A673 (cell line): ENCODE results near the gene GALK1.

Experiments used
- EZH2 ChIP-seq: fragments of 200-600 bp; sonication (generic); IDR thresholded peaks from 2 replicates; pipeline ENCODE4 v1.6.1; 2017; ENCODE audit warnings: borderline replicate concordance, low read depth, mild to moderate bottlenecking, mixed read lengths, antibody characterized with exemption, low read length; ENCODE audit not compliant: poor library complexity, severe bottlenecking
- TF ChIP-seq, protein P1 (sequence below): fragments of 300-800, 200-600 bp; sonication (generic); conservative IDR thresholded peaks from 2 replicates; pipeline ENCODE4 v1.5.1; 2017; ENCODE audit warnings: low read depth, mild to moderate bottlenecking, antibody characterized with exemption, low read length, moderate library complexity, mixed read lengths

DNA sequence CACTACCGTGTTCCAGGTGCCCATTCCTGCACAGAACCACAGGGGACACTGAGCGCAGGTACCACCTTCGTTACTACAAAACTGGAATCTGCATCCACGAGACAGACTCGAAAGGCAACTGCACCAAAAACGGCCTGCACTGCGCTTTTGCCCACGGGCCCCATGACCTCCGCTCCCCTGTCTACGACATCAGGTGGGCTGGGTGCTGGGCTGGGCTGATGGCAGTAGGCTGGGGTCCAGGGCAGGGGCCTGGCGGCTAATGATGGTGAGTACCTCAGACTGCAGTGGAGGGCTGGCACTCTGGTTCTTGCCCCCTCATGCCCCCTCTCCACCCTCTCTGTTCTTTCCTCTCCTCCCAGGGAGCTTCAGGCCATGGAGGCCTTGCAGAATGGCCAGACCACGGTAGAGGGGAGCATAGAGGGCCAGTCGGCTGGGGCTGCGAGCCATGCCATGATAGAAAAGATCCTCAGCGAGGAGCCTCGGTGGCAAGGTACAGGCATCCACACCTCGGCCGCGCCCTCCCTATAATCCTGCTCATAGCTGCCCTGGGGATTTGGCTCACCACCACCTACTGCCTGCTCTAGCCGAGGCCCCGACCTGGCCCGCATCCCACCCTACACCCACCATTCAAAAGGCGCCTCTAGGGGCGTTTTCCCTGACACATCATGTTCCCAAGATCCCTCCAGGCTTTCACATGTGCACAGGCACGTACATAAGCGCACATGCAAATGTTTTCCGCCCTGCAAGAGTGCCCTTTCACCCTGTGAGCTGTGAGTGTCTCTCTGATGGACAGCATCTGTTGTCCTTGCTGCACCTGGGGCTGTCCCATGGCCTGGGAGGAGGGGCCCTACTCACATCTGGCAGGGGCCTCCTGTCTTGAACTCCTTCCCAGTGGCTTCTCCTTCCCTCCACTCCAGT is 47.4 kb upstream of the GALK1 start:
- TF ChIP-seq, protein P1, sequence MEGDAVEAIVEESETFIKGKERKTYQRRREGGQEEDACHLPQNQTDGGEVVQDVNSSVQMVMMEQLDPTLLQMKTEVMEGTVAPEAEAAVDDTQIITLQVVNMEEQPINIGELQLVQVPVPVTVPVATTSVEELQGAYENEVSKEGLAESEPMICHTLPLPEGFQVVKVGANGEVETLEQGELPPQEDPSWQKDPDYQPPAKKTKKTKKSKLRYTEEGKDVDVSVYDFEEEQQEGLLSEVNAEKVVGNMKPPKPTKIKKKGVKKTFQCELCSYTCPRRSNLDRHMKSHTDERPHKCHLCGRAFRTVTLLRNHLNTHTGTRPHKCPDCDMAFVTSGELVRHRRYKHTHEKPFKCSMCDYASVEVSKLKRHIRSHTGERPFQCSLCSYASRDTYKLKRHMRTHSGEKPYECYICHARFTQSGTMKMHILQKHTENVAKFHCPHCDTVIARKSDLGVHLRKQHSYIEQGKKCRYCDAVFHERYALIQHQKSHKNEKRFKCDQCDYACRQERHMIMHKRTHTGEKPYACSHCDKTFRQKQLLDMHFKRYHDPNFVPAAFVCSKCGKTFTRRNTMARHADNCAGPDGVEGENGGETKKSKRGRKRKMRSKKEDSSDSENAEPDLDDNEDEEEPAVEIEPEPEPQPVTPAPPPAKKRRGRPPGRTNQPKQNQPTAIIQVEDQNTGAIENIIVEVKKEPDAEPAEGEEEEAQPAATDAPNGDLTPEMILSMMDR: no peak
- no peak for TF ChIP-seq EZH2
